ENCODE data around the gene ANXA1. TPM values are rescaled to one million over a fixed set of nuclear protein-coding genes. Genes with fewer than 3 reads are reported as not detected.

Gene ANXA1
- total and polyA plus RNA-seq, 10 donors: 45.5 to 123 (median 73.3) TPM

DNA sequence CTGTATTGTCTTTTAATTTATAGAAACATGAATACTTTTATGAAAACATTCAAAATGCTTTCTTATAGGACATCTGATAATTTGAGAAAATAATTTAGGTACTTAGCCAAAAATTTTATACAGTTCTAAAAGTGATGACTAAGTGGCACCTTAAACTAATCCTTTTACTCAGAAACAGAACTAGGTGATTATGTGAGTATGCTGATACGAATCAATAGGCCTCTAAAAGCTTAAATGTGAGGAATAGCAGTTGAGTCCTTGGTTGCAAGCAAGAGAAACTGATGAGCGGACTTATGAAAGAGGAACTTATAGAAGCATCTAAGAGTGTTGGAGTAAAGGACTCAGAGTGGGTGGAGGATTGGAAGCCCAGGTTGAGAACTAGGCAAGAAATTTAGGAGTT, 26.4 kb downstream of the ANXA1 start:
- Histone ChIP-seq H3K9me3 (no peaks in the 10 kb centered on the region), H3K27ac (no peak overlapping the region), H3K36me3 (no peaks in the 10 kb centered on the region), H3K27me3 (replicated peaks in 1 of 7) (no peaks in the 10 kb centered on the region), H3K4me3 (no peak overlapping the region), H3K4me1 (no peaks in the 10 kb centered on the region)
- no peak for TF ChIP-seq CTCF (IDR thresholded peaks at IDR 0.05 in 8 of 11, conservative IDR thresholded peaks at IDR 0.05 in 3 of 11)
- no peak for DNase-seq
- 54 to 92% (median 78%) methylated on average over 2 of the region's 2 CpGs for WGBS, 5 donors
- intact Hi-C loops (cut with DNase I; ENCODE audit: low total_unique reads): no loop called here

GRCh38 chr9:73179589-73179988, 27.9 kb downstream of the ANXA1 start:
- Histone ChIP-seq H3K27ac (no peak overlapping the region), H3K4me1 (no peaks in the 10 kb centered on the region), H3K4me3 (no peak overlapping the region), H3K27me3 (replicated peaks in 1 of 7) (peaks cover 0 to 4% (median 0%) of the 10 kb centered on the region in 7 donors), H3K36me3 (no peaks in the 10 kb centered on the region), H3K9me3 (no peaks in the 10 kb centered on the region)
- no peak for DNase-seq
- intact Hi-C loops (cut with DNase I; ENCODE audit: low total_unique reads): no loop called here
- TF ChIP-seq POLR2AphosphoS5 (IDR thresholded peaks at IDR 0.05): no peak
- no peak for TF ChIP-seq CTCF (IDR thresholded peaks at IDR 0.05 in 8 of 11, conservative IDR thresholded peaks at IDR 0.05 in 3 of 11)
- TF ChIP-seq POLR2A (IDR thresholded peaks at IDR 0.05): no peak
- WGBS, 5 donors: 71 to 80% (median 72%) methylated on average over 3 of the region's 3 CpGs

GRCh38 chr9:73180403-73180802, 28.7 kb downstream of the ANXA1 start:
- DNase-seq: no peak
- Histone ChIP-seq H3K36me3 (no peaks in the 10 kb centered on the region), H3K9me3 (no peaks in the 10 kb centered on the region), H3K4me1 (no peaks in the 10 kb centered on the region), H3K4me3 (no peak overlapping the region), H3K27ac (no peak overlapping the region), H3K27me3 (replicated peaks in 1 of 7) (peaks cover 0 to 12% (median 0%) of the 10 kb centered on the region in 7 donors)
- no peak for TF ChIP-seq CTCF (IDR thresholded peaks at IDR 0.05 in 8 of 11, conservative IDR thresholded peaks at IDR 0.05 in 3 of 11)
- TF ChIP-seq POLR2A (IDR thresholded peaks at IDR 0.05): no peak
- no peak for TF ChIP-seq POLR2AphosphoS5 (IDR thresholded peaks at IDR 0.05)
- 33 to 58% (median 51%) methylated on average over 1 of the region's 1 CpG for WGBS, 5 donors
- intact Hi-C loops (cut with DNase I; ENCODE audit: low total_unique reads): loop anchor here (5.0 to 10.0 kb wide), 2 partner anchors 73 to 326 kb away; no protein-coding TSS in a partner anchor

DNA sequence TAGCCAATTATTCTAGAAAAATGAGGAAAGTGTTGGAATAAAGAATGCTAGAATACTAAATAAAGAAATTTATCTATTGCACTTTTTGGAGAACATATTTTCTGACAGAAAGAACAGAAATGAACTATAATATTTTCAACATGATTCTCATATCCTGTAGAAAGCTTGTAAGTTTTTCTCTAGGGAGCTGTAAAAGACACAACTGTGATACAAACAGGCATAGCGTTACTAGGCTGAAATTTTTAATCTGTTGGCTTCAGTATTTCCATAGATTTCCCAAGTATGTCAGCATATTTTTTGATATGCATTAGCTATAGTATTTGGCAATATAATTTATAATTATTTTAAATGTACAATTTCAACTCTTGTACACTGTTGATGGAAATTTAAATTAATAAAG, 31.3 kb downstream of the ANXA1 start:
- peaks cover 0 to 13% (median 0%) of the 10 kb centered on the region in 7 donors for H3K27me3 ChIP-seq (replicated peaks in 1 of 7)
- no peak overlapping the region for H3K27ac ChIP-seq
- TF ChIP-seq POLR2AphosphoS5 (IDR thresholded peaks at IDR 0.05): no peak
- H3K4me3 ChIP-seq: no peak overlapping the region
- peaks cover 0 to 12% (median 0%) of the 10 kb centered on the region in 8 donors for H3K9me3 ChIP-seq
- 73 to 94% (median 90%) methylated on average over 1 of the region's 1 CpG for WGBS, 5 donors
- DNase-seq: no peak
- intact Hi-C loops (cut with DNase I; ENCODE audit: low total_unique reads): loop anchor here (5.0 to 10.0 kb wide), 2 partner anchors 76 to 328 kb away; no protein-coding TSS in a partner anchor
- H3K36me3 ChIP-seq: no peaks in the 10 kb centered on the region
- H3K4me1 ChIP-seq: no peaks in the 10 kb centered on the region

DNA sequence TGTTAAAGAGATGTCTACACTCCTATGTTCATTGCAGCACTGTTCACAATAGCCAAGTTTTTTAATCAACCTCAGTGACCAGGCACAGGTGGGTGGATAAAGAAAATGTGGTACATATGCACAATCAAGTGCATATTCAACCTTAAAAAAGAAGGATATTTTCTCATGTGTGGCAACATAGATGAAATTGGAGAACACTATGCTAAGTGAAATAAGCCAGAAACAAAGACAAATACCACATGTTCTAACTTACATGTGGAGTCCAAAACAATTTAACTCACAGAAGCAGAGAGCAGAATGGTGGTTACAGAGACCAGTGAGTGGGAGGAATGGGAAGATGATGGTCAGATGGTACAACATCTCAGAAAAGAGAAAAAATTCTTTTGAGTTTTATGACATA, 31.8 kb downstream of the ANXA1 start:
- intact Hi-C loops (cut with DNase I; ENCODE audit: low total_unique reads): loop anchor here (5.0 to 10.0 kb wide), 2 partner anchors 76 to 329 kb away; no protein-coding TSS in a partner anchor
- Histone ChIP-seq H3K36me3 (no peaks in the 10 kb centered on the region), H3K4me3 (no peak overlapping the region), H3K4me1 (no peaks in the 10 kb centered on the region), H3K27ac (no peak overlapping the region), H3K9me3 (peaks cover 0 to 12% (median 0%) of the 10 kb centered on the region in 8 donors), H3K27me3 (replicated peaks in 1 of 7) (peaks cover 0 to 13% (median 0%) of the 10 kb centered on the region in 7 donors)
- DNase-seq: no peak
- TF ChIP-seq POLR2AphosphoS5 (IDR thresholded peaks at IDR 0.05): no peak
- no peak for TF ChIP-seq CTCF (IDR thresholded peaks at IDR 0.05 in 8 of 11, conservative IDR thresholded peaks at IDR 0.05 in 3 of 11)
- TF ChIP-seq POLR2A (IDR thresholded peaks at IDR 0.05): no peak
